ACHN (cell line): ENCODE results near the gene CYCS.
"Not testable (repeated sequence)": the region's sequence is repeated elsewhere in the genome, so short reads cannot be mapped to it uniquely, and the experiment has no call there.

Experiments
- DNase-seq: peaks from one replicate; pipeline ENCODE4 v3.0.0-alpha.2; 2015
- in situ Hi-C: cut with HindIII; loops from 2 replicates; pipeline ENCODE4 v1.10.0; 2017; ENCODE audit warnings: low sequenced_read_pairs, low pct_ligation_motif_present, low pct_unique_long_range_greater_than_20kb

Gene CYCS

DNA sequence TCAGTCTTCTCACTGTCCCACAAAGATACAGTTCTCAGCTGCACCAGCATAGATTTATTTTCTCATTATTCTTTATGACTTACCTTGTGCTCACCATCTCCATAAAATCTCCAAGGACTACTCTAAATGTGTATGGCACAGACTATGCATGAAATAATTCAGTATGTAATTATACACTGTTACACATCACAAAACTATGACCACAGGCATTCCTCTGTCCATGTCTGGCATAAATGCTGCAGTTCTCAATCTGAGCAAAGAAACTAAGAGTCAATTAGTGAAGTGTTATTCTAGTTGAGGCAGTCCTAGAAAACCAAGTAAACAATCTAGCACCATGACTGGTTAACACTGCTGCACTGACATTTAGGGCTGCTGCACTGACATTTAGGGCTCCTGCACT lies 2.7 kb downstream of the CYCS start:
- DNase-seq: no peak
- in situ Hi-C loops: no loop called here

- no peak for DNase-seq
- in situ Hi-C loops: no loop called here
Observed at GRCh38 chr7:25121599-25121998, 3.5 kb downstream of the CYCS start.

GRCh38 chr7:25119102-25119501 lies 6.0 kb downstream of the CYCS start:
- in situ Hi-C loops: no loop called here
- no peak for DNase-seq

DNA sequence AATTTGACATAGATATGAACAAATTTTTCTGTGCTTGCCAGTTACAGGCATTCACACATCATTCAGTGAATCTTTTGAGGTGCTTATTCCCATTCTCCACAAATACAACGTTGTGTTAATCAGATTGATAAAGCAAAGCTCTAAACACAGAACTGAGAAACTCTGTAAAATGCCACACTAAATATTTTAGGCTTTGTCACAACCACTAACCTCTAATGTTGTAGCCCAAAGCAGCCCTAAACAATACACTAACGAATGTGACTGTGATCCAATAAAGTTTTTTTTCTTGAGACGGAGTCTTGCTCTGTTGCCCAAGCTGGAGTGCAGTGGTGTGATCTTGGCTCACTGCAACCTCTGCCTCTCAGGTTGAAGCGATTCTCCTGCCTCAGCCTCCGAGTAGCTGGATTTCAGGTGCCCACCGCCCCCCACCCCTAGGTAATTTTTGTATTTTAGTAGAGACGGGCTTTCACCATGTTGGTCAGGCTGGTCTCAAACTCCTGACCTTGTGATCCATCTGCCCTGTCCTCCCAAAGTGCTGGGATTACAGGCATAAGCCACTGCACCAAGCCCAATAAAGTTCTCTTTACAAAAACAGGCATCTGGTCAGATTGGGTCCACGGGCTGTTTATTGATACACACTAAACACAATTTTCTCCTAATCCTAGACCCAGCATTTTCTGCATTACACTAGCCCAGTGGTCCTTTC lies 6.9 kb downstream of the CYCS start:
- DNase-seq: no peak
- in situ Hi-C loops: no loop called here

GRCh38 chr7:25117226-25118047 lies 7.6 kb downstream of the CYCS start:
- DNase-seq: no peak
- in situ Hi-C loops: no loop called here

DNA sequence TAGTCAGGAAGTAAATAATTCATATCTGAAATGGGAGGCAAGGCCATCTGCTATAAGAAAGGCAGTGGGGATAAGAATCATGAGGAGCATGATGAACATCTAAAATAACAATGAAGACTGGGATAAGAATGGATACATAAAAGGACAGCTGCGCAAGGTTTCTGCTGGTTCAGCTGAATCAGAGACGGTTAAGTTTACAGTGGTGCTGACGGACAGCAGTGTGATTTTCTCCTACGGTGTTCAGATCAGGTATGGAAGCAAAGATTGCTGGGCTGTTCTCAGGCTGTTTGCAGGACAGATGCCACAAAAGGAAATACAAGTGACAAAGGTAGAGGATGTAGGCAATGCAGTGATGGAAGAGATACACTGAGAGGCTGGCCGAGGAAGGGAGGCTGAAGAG lies 8.4 kb downstream of the CYCS start:
- DNase-seq: no peak
- in situ Hi-C loops: no loop called here

- in situ Hi-C loops: not testable (repeated sequence)
Observed at GRCh38 chr7:25110514-25110913, 14.5 kb downstream of the CYCS start.

DNA sequence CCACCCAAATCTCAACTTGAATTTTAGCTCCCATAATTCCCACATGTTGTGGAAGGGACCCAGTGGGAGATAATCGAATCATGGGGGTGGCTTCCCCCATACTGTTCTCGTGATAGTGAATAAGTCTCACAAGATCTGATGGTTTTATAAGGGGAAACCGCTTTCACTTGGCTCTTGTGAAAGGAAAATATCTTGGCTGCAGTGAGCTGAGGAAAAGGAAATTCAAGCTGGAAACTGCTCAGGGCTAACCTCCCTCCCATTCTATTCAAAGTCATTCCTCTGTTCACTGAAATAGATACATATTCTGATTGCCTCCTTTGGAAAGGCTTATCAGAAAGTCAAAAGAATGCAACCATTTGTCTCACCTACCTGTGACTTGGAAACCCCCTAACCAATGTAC lies 15.8 kb downstream of the CYCS start:
- in situ Hi-C loops: no loop called here
- no peak for DNase-seq

More at GRCh38 chr7:25110514-25110913, 14.5 kb downstream of the CYCS start:
- not testable (repeated sequence) for DNase-seq

DNA sequence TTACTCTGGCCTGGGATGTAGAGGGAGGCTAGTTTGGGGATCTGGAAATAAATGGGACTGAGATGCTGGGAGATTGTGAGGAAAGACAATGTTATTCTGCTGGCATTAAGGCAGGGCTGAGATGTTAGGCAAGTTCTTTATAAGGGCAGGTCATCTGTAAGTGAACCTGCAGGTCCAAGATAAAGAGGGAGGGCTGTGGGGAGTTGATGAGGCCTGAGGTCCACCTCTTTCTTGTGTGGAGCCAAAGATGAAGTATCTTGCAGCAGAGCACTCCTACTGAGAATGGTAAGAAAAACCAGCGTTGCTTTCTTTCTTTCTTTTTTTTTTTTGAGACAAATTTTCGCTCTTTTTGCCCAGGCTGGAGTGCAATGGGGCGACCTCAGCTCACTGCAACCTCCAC lies 19.1 kb downstream of the CYCS start:
- no peak for DNase-seq
- in situ Hi-C loops: no loop called here

GRCh38 chr7:25103773-25104172 lies 21.3 kb downstream of the CYCS start:
- in situ Hi-C loops: no loop called here
- DNase-seq: no peak

GRCh38 chr7:25101817-25102216 lies 23.2 kb downstream of the CYCS start:
- in situ Hi-C loops: no loop called here
- DNase-seq: no peak

DNA sequence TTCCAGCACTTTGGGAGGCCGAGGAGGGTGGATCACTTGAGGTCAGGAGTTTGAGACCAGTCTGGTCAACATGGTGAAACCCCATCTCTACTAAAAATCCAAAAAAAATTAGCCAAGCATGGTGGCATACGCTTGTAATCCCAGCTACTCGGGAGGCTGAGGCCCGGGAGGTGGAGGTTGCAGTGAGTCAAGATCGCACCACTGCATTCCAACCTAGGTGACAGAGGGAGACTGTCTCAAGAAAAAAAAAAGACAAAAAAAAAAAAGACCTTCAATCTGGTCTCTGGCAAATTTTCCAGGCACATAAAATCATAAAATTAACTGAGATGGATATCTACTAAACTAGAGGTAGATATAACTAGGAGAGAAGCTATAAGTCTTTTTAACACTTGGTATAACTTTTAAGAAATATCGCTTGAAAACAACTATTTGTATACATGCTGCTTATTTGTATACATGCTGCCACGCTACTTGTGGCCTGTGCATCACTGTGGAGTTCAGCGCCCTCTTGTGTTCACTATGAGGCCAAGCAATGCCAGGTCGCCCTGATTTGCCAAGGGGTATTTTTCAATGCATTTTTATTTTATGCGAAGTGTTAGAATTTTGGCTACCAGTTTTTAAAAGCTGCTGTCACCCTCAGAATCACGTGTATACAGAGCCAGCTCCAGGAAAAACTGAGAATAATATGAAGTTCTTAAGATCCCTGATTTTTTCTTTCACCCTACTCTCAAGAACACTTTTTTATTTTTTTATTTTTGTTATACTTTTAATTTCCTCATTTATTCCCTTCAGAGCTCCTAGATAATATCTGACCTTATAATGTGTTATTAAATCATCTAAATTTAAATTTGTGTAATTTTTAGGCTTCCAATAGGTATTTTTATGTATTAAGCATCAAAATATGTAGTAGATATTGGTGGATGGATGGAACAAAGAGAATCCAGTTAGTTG lies 26.7 kb downstream of the CYCS start:
- in situ Hi-C loops: loop anchor here (25.0 kb wide), 1 partner anchor 286 kb away; no protein-coding TSS in a partner anchor
- DNase-seq: peak; percentile 83

- in situ Hi-C loops: loop anchor here (25.0 kb wide), 1 partner anchor 283 kb away; no protein-coding TSS in a partner anchor
- no peak for DNase-seq
Observed at GRCh38 chr7:25095516-25096345, 29.3 kb downstream of the CYCS start.

GRCh38 chr7:25093268-25093826 lies 31.7 kb downstream of the CYCS start:
- in situ Hi-C loops: loop anchor here (25.0 kb wide), 1 partner anchor 281 kb away; no protein-coding TSS in a partner anchor

GRCh38 chr7:25091779-25092178 lies 33.3 kb downstream of the CYCS start:
- no peak for DNase-seq
- in situ Hi-C loops: loop anchor here (25.0 kb wide), 1 partner anchor 279 kb away; no protein-coding TSS in a partner anchor

More at GRCh38 chr7:25093268-25093826, 31.7 kb downstream of the CYCS start:
- DNase-seq: peak; percentile 93

- in situ Hi-C loops: loop anchor here (25.0 kb wide), 1 partner anchor 279 kb away; no protein-coding TSS in a partner anchor
- peak; percentile 71 for DNase-seq
Observed at GRCh38 chr7:25091176-25091575, 33.9 kb downstream of the CYCS start.

GRCh38 chr7:25090374-25090773 lies 34.7 kb downstream of the CYCS start:
- DNase-seq: no peak
- in situ Hi-C loops: loop anchor here (25.0 kb wide), 1 partner anchor 278 kb away; no protein-coding TSS in a partner anchor
